Vagina (tissue), 2 donors: ENCODE data around the gene C10orf120. TPM values are rescaled to one million over a fixed set of nuclear protein-coding genes. Genes with fewer than 3 reads are reported as not detected.

Source experiments
- DNase-seq, 2 donors: peaks; one replicate each; pipeline ENCODE4 v3.0.0-alpha.2; 2017; ENCODE audit errors: extremely low spot score in 2 of 2
- H3K27ac ChIP-seq: fragments of 200-600 bp; sonication (generic); one replicate; pipeline ENCODE4 v1.5.1; 2019
- H3K27me3 ChIP-seq: fragments of 200-600 bp; sonication (generic); one replicate; pipeline ENCODE4 v1.5.1; 2019
- H3K36me3 ChIP-seq, 2 donors: fragments of 200-600 bp; sonication (generic); one replicate each; pipeline ENCODE4 v1.5.1; 2017 to 2019
- H3K4me1 ChIP-seq: fragments of 200-600 bp; sonication (generic); one replicate; pipeline ENCODE4 v1.5.1; 2019
- H3K4me3 ChIP-seq, 2 donors: fragments of 200-600 bp; sonication (generic); 1 replicate in 1 of 2; 2 replicates in 1 of 2; pipeline ENCODE4 v1.5.1; 2016 to 2019
- H3K9me3 ChIP-seq: fragments of 200-600 bp; sonication (generic); one replicate; pipeline ENCODE4 v1.5.1; 2019
- CTCF ChIP-seq, 3 experiments: fragments of 450-650 bp in 2 of 3; fragments of 200-600 bp in 1 of 3; sonication (generic) in 1 of 3; IDR thresholded peaks; one replicate each; pipeline ENCODE4 v1.5.1; 2017 to 2019; ENCODE audit warnings: antibody characterized with exemption in 3 of 3, mild to moderate bottlenecking in 2 of 3, moderate library complexity in 2 of 3
- POLR2A ChIP-seq, 2 donors: fragments of 450-650 bp; IDR thresholded peaks; one replicate each; pipeline ENCODE4 v1.6.1; 2017; ENCODE audit warnings: antibody characterized with exemption in 2 of 2, mild to moderate bottlenecking in 2 of 2, moderate library complexity in 2 of 2
- POLR2AphosphoS5 ChIP-seq, 2 donors: sonication (generic); formaldehyde crosslinking; IDR thresholded peaks; one replicate each; pipeline ENCODE4 v1.9.0; 2017; ENCODE audit warnings: antibody characterized with exemption in 2 of 2, mild to moderate bottlenecking in 2 of 2, low read depth in 1 of 2; ENCODE audit not compliant: insufficient read depth in 1 of 2
- intact Hi-C: fragments of 100-400 bp; cut with DNase I; formaldehyde crosslinking; loops from one replicate; pipeline ENCODE4 v1.15.1; 2023
- total RNA-seq: library from RNA; depleted of rRNA; stranded (reverse); fragments of >200 nt; gene quantifications from one replicate; pipeline ENCODE4 v1.2.3, GENCODE V29; 2016

The C10orf120 gene
- total RNA-seq, 1 donor from 2014 or later: not detected

- intact Hi-C loops: no loop called here
- no peaks in the 10 kb centered on the region for H3K9me3 ChIP-seq
- H3K27ac ChIP-seq: no peak overlapping the region
- DNase-seq: no peak
- TF ChIP-seq POLR2AphosphoS5 (IDR thresholded peaks at IDR 0.05; ENCODE audit: insufficient read depth in 1 of 2, low read depth in 1 of 2) (no peak), POLR2A (IDR thresholded peaks at IDR 0.05) (no peak), CTCF (IDR thresholded peaks at IDR 0.05) (no peak)
- no peaks in the 10 kb centered on the region for H3K36me3 ChIP-seq
- no peaks in the 10 kb centered on the region for H3K27me3 ChIP-seq
- H3K4me3 ChIP-seq: no peak overlapping the region
- no peaks in the 10 kb centered on the region for H3K4me1 ChIP-seq
These were observed 21.4 kb downstream of the C10orf120 start for GRCh38 chr10:122678266-122678665.

GRCh38 chr10:122675278-122675677 is 24.4 kb downstream of the C10orf120 start:
- no peak overlapping the region for H3K4me3 ChIP-seq

GRCh38 chr10:122674781-122675180 is 24.9 kb downstream of the C10orf120 start:
- intact Hi-C loops: no loop called here
- DNase-seq: no peak
- no peak for TF ChIP-seq POLR2A (IDR thresholded peaks at IDR 0.05)
- Histone ChIP-seq H3K4me3 (no peak overlapping the region), H3K27me3 (no peaks in the 10 kb centered on the region), H3K9me3 (no peaks in the 10 kb centered on the region), H3K27ac (no peak overlapping the region), H3K4me1 (no peaks in the 10 kb centered on the region), H3K36me3 (no peaks in the 10 kb centered on the region)

More at GRCh38 chr10:122675278-122675677, 24.4 kb downstream of the C10orf120 start:
- H3K27me3 ChIP-seq: no peaks in the 10 kb centered on the region
- no peaks in the 10 kb centered on the region for H3K36me3 ChIP-seq
- H3K4me1 ChIP-seq: no peaks in the 10 kb centered on the region
- intact Hi-C loops: no loop called here
- no peaks in the 10 kb centered on the region for H3K9me3 ChIP-seq
- no peak overlapping the region for H3K27ac ChIP-seq
- no peak for DNase-seq
- no peak for TF ChIP-seq CTCF (IDR thresholded peaks at IDR 0.05)
- TF ChIP-seq POLR2AphosphoS5 (IDR thresholded peaks at IDR 0.05; ENCODE audit: insufficient read depth in 1 of 2, low read depth in 1 of 2): no peak
- no peak for TF ChIP-seq POLR2A (IDR thresholded peaks at IDR 0.05)

GRCh38 chr10:122673731-122674130 is 25.9 kb downstream of the C10orf120 start:
- Histone ChIP-seq H3K4me1 (no peaks in the 10 kb centered on the region), H3K9me3 (no peaks in the 10 kb centered on the region), H3K4me3 (no peak overlapping the region), H3K27me3 (no peaks in the 10 kb centered on the region), H3K36me3 (no peaks in the 10 kb centered on the region), H3K27ac (no peak overlapping the region)
- intact Hi-C loops: no loop called here
- TF ChIP-seq CTCF (IDR thresholded peaks at IDR 0.05): no peak
- no peak for TF ChIP-seq POLR2AphosphoS5 (IDR thresholded peaks at IDR 0.05; ENCODE audit: insufficient read depth in 1 of 2, low read depth in 1 of 2)
- no peak for TF ChIP-seq POLR2A (IDR thresholded peaks at IDR 0.05)
- DNase-seq: no peak

- H3K36me3 ChIP-seq: no peaks in the 10 kb centered on the region
- intact Hi-C loops: no loop called here
- H3K4me3 ChIP-seq: no peak overlapping the region
- TF ChIP-seq CTCF (IDR thresholded peaks at IDR 0.05) (no peak), POLR2AphosphoS5 (IDR thresholded peaks at IDR 0.05; ENCODE audit: insufficient read depth in 1 of 2, low read depth in 1 of 2) (no peak), POLR2A (IDR thresholded peaks at IDR 0.05) (no peak)
- no peak for DNase-seq
- H3K4me1 ChIP-seq: no peaks in the 10 kb centered on the region
- H3K9me3 ChIP-seq: no peaks in the 10 kb centered on the region
- no peaks in the 10 kb centered on the region for H3K27me3 ChIP-seq
- H3K27ac ChIP-seq: no peak overlapping the region
These were observed 26.4 kb downstream of the C10orf120 start for GRCh38 chr10:122673269-122673668.

GRCh38 chr10:122672655-122673054 is 27.0 kb downstream of the C10orf120 start:
- no peak overlapping the region for H3K4me3 ChIP-seq
- no peak for TF ChIP-seq CTCF (IDR thresholded peaks at IDR 0.05)
- TF ChIP-seq POLR2AphosphoS5 (IDR thresholded peaks at IDR 0.05; ENCODE audit: insufficient read depth in 1 of 2, low read depth in 1 of 2): no peak
- TF ChIP-seq POLR2A (IDR thresholded peaks at IDR 0.05): no peak
- intact Hi-C loops: no loop called here
- no peaks in the 10 kb centered on the region for H3K4me1 ChIP-seq
- H3K27me3 ChIP-seq: no peaks in the 10 kb centered on the region
- DNase-seq: no peak
- no peak overlapping the region for H3K27ac ChIP-seq
- no peaks in the 10 kb centered on the region for H3K9me3 ChIP-seq
- no peaks in the 10 kb centered on the region for H3K36me3 ChIP-seq
